Bronchial epithelial cell (primary cell): ENCODE measurements around the gene MBNL2. TPM values are rescaled to one million over a fixed set of nuclear protein-coding genes. Genes with fewer than 3 reads are reported as not detected.
A peak's percentile ranks its signal among the peaks of the same experiment; 100 is the strongest.

Experiments
- DNase-seq: peaks from one replicate; pipeline ENCODE4 v3.0.0-alpha.2; 2010; ENCODE audit warnings: low read depth
- FAIRE-seq: peaks from 2 replicates; lab custom pipeline; 2011; peaks lifted over from hg19 to GRCh38; lab: Jason Lieb, UNC
- H3K27me3 ChIP-seq: 2 replicates; pipeline ENCODE4 v1.5.1; 2011; ENCODE audit warnings: low read length; ENCODE audit not compliant: control insufficient read depth, insufficient read depth
- H3K36me3 ChIP-seq: 2 replicates; pipeline ENCODE4 v1.5.1; 2011; ENCODE audit warnings: low read length; ENCODE audit not compliant: control insufficient read depth, insufficient read depth
- H3K4me3 ChIP-seq: 2 replicates; pipeline ENCODE4 v1.5.1; 2011; ENCODE audit warnings: mild to moderate bottlenecking, low read depth, low read length, control low read depth
- total RNA-seq: library from RNA; depleted of rRNA; stranded (reverse); fragments of >200 nt; gene quantifications from 2 replicates; pipeline ENCODE4 v1.2.1, GENCODE V29; 2014
- TF ChIP-seq, protein P1 (sequence below): IDR thresholded peaks from 2 replicates; pipeline ENCODE4 v1.5.1; 2011; ENCODE audit warnings: mild to moderate bottlenecking, moderate library complexity, low read length, control low read depth, inconsistent platforms; ENCODE audit not compliant: insufficient read depth, severe bottlenecking

Gene MBNL2
- total RNA-seq, 1 donor from 2014 or later: 12.4 TPM

GRCh38 chr13:97250560-97250959 lies 28.4 kb downstream of the MBNL2 start:
- no peaks in the 10 kb centered on the region for H3K27me3 ChIP-seq
- FAIRE-seq (peak; percentile 7), DNase-seq (no peak)
- H3K4me3 ChIP-seq: no peak overlapping the region
- TF ChIP-seq, protein P1, sequence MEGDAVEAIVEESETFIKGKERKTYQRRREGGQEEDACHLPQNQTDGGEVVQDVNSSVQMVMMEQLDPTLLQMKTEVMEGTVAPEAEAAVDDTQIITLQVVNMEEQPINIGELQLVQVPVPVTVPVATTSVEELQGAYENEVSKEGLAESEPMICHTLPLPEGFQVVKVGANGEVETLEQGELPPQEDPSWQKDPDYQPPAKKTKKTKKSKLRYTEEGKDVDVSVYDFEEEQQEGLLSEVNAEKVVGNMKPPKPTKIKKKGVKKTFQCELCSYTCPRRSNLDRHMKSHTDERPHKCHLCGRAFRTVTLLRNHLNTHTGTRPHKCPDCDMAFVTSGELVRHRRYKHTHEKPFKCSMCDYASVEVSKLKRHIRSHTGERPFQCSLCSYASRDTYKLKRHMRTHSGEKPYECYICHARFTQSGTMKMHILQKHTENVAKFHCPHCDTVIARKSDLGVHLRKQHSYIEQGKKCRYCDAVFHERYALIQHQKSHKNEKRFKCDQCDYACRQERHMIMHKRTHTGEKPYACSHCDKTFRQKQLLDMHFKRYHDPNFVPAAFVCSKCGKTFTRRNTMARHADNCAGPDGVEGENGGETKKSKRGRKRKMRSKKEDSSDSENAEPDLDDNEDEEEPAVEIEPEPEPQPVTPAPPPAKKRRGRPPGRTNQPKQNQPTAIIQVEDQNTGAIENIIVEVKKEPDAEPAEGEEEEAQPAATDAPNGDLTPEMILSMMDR: no peak
- H3K36me3 ChIP-seq: no peaks in the 10 kb centered on the region

- TF ChIP-seq, protein P1: no peak
- Histone ChIP-seq H3K27me3 (no peaks in the 10 kb centered on the region), H3K4me3 (no peak overlapping the region), H3K36me3 (no peaks in the 10 kb centered on the region)
- no peak for FAIRE-seq
- no peak for DNase-seq
These were observed 30.6 kb downstream of the MBNL2 start for GRCh38 chr13:97252735-97253134.

GRCh38 chr13:97253581-97254293 lies 31.6 kb downstream of the MBNL2 start:
- FAIRE-seq (no peak), DNase-seq (no peak)
- no peaks in the 10 kb centered on the region for H3K27me3 ChIP-seq
- TF ChIP-seq, protein P1: no peak
- no peak overlapping the region for H3K4me3 ChIP-seq
- H3K36me3 ChIP-seq: peaks cover under 1% of the 10 kb centered on the region

DNA sequence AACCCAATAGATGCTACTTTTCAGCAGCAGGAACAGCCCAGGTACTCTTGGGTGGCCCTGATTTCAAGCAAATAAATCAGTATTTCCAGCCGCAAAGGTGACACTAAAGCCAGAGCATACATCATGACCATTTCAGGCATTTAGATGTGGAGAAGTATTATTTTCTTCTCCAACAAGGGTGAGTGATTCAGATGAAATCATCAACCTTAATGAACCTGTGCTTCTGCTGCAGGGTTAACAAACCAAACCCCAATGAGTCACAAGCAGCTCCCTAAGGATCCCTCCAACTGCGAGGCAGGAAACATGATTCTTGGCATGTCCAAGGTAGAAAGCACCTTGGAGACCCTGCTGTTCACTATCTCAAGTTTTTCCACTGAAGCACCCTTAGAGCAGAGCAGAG lies 32.7 kb downstream of the MBNL2 start:
- DNase-seq (peak; percentile 96), FAIRE-seq (no peak)
- H3K36me3 ChIP-seq: peaks cover 2% of the 10 kb centered on the region
- no peaks in the 10 kb centered on the region for H3K27me3 ChIP-seq
- no peak overlapping the region for H3K4me3 ChIP-seq
- TF ChIP-seq, protein P1: no peak

DNA sequence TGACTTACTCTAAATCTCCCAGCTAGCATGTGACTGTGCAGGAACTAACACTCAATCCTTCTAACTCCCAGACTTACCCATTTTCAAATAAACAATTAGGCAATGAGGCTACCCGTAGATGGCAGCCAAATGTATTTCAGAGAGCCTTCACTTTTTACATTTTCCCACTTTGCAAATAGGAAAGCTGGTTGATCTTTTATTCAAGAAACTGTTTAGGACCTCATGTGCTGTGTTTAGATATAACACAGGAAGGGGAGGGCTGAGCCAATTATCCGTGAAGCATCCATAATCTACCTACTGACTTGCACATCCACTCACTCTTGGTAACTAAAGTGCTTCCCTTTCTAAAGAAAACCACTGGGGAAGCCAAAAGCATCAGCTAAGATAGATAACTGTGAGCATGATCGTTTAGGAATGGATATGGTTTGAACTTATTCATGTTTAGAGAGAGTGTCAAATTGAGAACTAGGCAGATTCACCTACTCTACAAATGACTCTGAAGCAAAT lies 33.4 kb downstream of the MBNL2 start:
- Histone ChIP-seq H3K27me3 (no peaks in the 10 kb centered on the region), H3K4me3 (no peak overlapping the region), H3K36me3 (peaks cover 2% of the 10 kb centered on the region)
- TF ChIP-seq, protein P1: no peak
- DNase-seq: no peak
- no peak for FAIRE-seq
